Skin epidermis (tissue), 12 donors: ENCODE data around the gene AGPAT2.

Experiments
- H3K27ac ChIP-seq, 21 experiments: fragments of 200-600 bp; sonication (generic) in 11 of 21; one replicate each; pipeline ENCODE4 v1.5.0; 2020; ENCODE audit warnings: mild to moderate bottlenecking in 3 of 21, inconsistent platforms in 2 of 21, moderate library complexity in 2 of 21
- H3K4me3 ChIP-seq, 7 experiments: fragments of 200-600 bp; sonication (generic) in 2 of 7; one replicate each; pipeline ENCODE4 v1.5.0; 2020; ENCODE audit warnings: inconsistent platforms in 2 of 7, mild to moderate bottlenecking in 2 of 7, moderate library complexity in 1 of 7

Gene AGPAT2

DNA sequence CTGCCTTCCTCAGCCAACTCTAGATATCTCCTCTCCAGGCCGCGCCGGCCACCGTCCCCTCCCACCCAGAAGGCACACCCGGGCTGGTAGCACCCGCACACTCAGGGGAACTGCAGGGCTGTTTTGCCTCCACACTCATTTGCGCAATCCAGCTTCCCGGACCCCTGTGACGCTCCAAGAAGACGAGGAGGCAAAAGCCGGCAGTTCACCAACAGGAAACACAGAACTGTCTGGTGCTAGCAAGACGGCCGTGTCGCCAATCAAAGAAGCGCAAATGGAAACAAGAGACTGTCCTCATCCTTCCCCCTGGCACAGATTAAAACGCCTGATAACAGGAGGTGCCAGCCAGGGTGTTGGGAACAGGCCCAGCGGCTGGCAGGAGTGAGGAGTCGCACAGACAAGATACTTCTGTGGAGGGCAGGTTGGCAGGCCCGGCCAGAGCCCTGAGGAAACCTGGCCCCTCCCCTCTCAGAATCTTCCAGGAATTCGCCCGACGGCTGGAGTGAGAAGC lies 7.8 kb downstream of the AGPAT2 start:
- Histone ChIP-seq H3K27ac (peak overlapping the region in 2 of 21 experiments; percentile 18 to 31), H3K4me3 (no peak overlapping the region)

DNA sequence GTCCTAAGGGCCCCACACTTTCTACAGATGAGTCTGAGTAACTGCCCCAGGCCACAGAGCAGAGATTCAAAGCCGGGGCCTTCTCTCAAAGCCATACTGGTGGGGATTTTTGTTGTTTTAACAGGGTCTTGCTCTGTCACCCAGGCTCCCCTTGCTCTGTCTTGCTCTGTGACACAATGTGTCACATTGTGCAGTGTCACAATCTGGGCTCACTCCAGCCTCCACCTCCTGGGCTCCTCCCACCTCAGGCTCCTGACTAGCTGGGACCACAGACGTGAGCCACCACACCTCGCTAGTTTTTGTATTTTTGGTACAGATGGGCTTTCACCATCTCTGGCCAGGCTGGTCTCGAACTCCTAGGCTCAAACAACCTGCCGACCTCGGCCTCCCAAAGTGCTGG lies 8.6 kb downstream of the AGPAT2 start:
- Histone ChIP-seq H3K4me3 (no peak overlapping the region), H3K27ac (no peak overlapping the region)

DNA sequence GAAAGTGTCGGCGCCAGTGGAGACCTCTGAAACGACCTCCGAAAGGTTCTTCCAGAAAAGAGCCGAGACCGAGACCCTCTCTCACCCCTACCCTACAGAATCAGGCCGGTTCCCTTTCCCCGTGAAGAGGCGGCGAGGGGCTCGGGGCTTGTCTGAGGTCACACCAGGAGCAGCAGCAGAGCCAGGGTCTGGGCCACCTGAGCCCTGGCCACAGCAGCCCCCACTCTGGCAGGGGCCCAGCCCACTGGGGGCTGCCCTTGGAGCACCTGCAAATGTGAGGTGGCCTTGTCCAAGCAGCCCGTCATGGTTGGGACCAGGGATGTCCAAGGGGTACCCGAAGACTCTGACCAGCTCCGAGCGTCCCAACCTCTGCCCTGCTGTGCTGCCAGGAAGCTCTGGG lies 9.2 kb downstream of the AGPAT2 start:
- Histone ChIP-seq H3K27ac (no peak overlapping the region), H3K4me3 (no peak overlapping the region)

DNA sequence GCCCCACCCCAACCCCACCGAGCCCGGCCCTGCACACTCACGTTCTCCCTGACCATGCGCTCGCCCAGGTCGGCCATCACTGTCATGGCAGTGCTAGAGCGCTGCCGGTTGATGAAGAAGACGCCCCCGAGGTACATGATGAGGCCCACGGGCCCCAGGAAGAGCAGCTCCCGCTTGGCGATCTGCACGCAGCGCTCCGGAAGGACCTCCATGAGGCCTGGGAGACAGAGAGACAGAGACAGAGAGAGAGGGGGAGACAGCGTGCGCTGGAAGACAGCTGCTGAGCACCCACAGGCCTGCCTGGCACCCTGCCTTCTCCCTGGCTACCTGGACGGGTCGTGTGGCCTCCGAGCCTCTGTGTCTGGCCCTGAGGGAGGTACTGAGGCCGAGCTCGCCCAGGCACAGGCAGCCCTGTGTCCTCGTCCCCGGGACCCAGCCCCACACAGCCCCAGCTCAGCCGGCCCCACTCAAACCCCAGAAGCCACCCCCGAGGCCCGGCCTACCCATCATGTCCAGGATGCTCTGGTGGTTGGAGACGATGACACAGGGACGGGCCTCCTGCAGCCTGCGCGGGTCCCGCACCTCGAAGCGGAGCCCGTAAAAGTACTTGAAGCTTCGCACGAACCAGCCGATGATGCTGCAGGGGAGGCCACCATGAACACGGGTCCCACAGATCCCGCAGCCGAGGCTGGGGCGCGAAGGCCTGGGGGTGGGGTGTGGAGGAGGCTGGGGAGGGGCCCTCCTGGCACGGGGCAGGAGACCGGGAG lies 10.2 kb downstream of the AGPAT2 start:
- Histone ChIP-seq H3K27ac (no peak overlapping the region), H3K4me3 (no peak overlapping the region)

DNA sequence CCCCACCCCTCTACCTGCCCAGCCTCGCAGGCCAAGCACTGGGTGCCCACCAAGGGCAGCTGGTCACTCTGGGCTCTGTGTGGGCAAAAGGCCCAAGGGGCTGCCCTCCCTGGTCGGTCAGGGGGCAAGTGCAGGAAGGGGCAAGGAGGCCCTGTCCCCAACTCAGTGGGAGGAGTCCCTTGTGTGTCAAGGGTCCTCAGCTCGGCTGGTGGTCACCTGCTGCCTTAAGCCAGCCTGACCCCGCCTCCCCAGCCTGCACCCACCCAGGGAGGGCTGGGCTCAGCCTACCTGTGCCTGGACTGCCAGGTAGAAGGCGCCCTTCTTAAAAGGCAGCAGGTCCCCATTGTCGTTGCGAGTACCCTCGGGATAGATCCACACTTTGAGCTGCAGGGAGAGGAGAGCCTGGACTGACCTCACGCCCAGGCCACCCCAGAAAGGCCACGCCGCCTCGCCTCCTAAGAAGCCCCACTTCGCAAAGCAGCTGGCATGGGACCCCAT lies 10.9 kb downstream of the AGPAT2 start:
- no peak overlapping the region for H3K4me3 ChIP-seq

DNA sequence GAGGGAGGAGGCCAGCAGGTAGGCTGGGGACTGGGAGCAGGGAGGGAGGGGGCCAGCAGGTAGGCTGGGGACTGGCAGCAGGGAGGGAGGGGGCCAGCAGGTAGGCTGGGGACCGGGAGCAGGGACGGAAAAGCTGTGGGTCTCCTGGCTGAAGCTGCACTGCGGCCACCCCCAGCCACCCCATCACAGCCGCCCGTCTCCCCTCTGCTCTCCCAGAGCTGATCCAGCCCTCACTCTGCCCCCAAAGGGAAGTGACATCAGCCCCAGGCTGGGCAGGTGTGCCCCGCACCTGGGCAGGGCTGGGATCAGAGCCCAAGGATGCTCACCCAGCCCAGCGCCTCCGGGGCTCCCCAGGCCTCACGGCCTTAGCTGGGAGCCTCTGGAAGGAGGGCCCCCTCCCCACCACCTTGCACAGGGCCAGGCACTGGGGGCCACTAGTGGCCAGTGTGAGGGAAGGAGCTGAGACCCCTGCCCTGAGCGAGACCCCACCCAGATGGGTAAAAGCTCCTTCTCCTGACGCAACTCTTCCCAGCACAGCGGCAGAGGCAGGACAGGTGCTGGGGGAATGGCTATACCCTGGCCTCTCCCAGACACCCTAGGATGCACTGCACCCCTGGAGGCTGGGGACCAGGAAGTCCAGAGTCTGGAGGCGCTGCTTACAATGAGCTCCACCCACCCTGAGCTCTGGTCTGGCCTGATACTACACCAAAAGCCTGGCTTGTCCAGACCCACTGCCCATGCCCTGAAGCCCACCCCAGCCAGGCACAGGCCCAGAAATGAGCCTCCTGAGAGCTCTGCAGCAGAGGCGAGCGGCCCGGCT lies 11.6 kb downstream of the AGPAT2 start:
- H3K27ac ChIP-seq: peak overlapping the region in 1 of 21 experiments; percentile 6
- H3K4me3 ChIP-seq: no peak overlapping the region

More for the DNA sequence above, 10.9 kb downstream of the AGPAT2 start:
- H3K27ac ChIP-seq: no peak overlapping the region

DNA sequence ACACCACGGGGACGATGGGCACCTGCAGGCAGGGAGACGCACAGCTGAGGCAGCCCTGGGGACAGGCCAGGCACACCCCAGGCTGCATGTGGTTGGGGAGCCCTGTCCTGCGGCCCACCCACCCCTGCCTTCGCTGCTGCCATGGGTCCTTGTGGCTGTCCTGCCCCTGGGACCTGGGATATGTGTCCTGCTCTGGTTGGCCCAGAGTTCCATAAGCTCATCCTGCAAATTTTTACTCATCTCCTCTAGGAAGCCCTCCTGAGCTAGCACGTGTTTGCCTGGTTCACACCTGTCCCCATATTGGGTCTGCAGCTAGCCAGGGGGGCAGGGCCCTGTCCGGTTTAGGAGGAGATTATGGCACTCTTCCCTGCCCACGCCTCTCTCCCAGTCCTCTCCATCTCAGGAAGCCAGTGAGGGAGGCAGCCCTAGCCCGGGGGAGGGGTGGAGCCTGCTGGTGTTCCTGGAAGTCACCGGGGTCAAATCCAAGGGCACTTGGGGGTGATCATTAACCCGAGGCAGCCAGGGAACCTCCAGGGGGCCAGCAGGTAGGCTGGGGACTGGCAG lies 12.4 kb downstream of the AGPAT2 start:
- Histone ChIP-seq H3K4me3 (no peak overlapping the region), H3K27ac (no peak overlapping the region)

DNA sequence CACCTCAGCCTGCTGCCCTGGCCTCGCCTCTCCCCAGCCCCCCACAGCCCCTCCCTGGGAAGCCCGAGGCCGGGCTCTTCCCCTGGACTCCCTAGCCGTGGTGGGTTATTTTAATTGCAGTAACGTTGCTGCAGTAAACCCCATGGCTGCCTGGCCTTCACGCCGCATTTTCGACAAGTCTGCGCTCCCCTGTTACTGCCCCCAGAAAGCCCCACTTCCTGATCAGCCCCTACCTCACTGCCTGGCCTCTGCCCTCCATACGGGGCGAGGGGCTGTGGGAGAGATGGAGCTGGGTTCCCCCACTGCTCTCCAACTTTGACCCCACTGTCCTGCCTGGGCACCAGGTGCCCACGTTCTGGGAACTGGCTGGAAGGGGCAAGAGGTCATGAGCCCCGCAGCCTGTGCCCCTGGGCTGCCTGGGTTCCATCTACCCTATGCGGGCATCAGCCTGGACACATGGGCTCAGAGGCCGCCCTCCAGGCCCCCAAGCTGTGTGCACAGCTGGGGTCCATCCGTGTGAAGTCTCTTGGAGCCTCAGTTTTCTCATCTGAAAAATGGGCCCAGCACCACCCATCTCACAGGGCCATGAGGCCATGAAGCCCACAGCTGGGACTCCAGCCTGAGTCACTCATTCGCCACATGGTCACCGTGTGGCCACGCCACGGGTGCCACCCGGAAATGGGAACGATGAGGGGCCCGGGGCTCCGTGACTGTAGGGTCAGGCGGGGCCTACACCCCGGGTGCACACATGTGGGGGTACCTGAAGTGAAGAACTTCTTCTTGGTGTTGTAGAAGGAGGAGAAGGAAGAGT lies 13.1 kb downstream of the AGPAT2 start:
- Histone ChIP-seq H3K4me3 (no peak overlapping the region), H3K27ac (no peak overlapping the region)

DNA sequence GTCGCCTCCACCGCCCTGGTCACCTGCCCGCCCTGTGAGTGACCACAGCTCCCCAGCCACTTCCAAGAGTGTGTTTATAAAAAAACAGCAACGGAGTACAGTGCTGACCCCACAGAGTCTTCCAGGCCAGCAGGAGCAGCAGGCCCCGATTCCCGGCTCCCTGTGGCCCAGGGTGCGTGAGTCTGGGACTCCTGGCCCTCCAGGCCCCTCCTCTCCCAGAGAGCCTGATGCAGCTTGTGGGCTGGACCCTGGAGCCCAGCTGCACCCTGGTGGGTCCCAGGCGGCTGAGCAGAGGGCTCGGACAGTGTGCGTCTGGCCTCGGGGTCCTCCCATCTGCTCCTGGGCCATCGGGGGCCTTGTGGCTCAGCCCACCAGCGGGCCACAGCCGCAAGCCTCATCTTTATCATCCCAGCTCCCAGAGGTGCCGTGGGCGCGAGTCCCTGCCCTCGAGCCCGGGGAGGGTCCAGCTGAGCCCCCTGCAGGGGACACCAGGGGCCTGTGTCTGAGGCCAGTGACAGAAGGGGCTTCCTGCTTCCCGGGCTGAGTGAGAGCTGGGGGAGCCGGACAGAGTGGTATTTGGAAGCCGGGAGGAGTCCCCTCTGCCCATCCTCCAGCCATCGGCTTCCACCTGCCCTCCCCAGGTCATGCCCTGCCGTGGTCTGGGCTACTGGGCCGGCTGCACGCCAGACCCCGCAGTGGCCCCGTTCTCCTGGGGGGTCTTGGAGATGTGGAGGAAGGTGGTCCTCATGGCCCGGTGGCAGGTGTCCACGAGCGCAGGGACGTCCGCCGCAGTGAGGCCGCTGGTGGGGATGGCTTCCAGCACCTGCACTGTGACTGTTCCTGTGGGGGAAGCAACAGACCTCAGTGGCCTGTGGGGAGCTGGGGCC lies 13.9 kb downstream of the AGPAT2 start:
- no peak overlapping the region for H3K27ac ChIP-seq
- H3K4me3 ChIP-seq: no peak overlapping the region

DNA sequence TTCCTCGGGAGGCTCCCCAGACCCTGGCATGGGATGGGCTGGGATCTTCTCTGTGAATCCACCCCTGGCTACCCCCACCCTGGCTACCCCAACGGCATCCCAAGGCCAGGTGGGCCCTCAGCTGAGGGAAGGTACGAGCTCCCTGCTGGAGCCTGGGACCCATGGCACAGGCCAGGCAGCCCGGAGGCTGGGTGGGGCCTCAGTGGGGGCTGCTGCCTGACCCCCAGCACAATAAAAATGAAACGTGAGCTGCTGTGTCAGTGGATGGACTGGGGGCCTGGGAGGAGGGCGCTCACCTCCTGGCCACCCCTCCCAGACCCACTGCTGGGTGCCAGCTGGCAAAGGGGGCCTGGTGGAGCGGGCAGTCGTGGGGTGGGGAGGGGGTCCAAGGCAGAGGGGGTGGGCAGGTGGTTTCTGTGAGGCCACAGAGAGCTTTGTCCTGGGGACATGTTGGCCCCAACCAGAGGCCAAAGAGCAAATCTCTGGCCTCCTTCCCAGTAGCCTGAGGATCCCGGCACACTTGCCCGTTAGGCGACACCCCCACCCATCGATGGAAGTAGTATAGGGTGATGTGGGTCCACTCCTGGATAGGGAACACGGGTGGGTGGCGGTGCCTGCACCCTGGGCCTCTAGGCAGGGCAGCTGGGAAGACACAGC lies 14.7 kb downstream of the AGPAT2 start:
- Histone ChIP-seq H3K4me3 (no peak overlapping the region), H3K27ac (no peak overlapping the region)

DNA sequence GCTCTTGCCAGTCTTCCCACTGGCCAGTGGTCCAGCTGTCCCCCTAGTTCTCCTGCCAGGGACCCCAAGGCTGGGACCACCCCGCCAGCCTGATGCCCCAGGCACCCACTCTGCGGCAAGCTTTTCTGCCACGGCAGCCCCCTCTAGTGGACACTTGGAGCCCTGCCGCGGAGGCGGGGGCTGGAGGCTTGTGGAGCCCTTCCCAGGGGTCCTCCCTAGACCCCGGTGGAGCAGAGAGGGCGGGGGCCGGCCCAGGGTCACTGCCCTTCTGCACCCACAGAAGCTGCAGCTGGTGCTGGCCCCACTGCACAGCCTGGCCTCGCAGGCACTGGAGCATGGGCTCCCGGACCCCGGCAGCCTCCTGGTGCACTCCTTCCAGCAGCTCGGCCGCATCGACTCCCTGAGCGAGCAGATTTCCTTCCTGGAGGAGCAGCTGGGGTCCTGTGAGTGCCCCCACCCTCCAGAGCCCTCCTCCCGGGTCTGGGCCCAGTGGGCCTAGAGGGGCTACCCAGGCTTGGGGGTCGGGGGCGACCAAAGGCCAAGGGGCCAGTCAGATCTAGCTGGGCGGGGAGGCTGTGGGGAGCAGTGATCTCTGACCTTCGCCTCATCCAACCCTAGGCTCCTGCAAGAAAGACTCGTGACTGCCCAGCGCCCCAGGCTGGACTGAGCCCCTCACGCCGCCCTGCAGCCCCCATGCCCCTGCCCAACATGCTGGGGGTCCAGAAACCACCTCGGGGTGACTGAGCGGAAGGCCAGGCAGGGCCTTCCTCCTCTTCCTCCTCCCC lies 15.4 kb downstream of the AGPAT2 start:
- Histone ChIP-seq H3K27ac (peak overlapping the region in 1 of 21 experiments; percentile 17), H3K4me3 (no peak overlapping the region)

DNA sequence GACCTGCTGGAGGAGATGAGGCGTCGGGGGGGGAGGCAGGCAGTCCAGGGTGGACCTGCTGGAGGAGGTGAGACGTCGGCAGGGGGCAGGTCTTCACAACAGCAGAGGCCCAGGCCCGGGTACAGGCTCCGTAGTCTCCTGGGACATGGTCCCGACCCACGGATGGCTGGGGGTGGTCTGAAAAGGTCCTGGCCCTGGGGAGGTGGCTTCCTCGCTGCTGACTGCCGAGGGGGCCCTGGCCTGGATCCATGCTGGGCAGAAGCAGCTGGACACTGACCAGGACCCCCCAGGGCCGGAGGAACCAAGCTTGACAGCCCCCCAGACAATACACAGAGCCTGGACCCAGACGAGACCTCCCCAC lies 16.0 kb downstream of the AGPAT2 start:
- Histone ChIP-seq H3K4me3 (no peak overlapping the region), H3K27ac (no peak overlapping the region)

DNA sequence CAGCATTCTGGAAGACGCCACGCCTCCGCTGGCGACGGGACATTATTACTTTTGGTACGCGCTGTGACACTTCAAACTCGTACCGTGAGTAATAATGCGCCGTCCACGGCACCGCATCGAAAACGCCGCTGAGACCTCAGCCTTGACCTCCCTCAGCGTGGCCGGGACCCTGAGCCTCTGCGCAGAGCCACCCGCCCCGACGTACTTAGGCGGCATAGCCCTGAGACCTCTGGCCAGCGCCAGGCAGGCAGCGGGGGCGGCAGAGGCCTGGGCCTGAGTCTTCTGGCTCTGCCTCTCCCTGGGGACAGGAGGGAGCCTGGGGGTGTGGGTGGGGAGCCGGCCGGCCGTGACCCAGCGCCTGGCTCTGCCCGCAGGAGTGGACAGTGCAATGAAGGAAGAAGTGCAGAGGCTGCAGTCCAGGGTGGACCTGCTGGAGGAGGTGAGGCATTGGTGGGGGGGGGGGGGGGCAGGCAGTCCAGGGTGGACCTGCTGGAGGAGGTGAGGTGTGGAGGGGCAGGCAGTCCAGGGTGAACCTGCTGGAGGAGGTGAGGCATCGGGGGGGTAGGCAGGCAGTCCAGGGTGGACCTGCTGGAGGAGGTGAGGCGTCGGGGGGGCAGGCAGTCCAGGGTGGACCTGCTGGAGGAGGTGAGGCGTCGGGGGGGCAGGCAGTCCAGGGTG lies 16.5 kb downstream of the AGPAT2 start:
- Histone ChIP-seq H3K27ac (peak overlapping the region in 5 of 21 experiments; percentile 3 to 70 (median 37)), H3K4me3 (peak overlapping the region in 1 of 7 experiments; percentile 19)

DNA sequence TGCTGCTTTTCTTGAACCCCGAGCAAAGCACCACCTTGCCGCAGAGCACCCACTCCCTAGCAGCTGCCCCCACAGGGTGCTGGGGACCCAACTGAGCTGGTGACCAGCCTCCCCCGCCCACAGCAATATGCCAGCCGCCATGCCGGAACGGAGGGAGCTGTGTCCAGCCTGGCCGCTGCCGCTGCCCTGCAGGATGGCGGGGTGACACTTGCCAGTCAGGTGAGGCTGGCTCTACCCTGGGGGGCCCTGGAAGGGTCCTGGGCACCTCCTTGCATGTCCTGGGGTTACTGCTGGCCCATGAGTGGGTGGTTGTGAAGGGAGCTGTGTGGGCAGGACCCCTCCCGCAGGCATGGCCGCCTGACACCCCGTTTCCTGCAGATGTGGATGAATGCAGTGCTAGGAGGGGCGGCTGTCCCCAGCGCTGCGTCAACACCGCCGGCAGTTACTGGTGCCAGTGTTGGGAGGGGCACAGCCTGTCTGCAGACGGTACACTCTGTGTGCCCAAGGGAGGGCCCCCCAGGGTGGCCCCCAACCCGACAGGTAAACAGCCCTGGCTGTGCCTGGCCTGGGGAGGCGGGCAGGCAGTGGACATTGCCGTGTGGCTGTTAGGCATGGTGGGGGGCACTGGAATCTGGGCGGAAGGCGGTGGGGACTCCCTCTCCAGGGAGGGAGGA lies 17.3 kb downstream of the AGPAT2 start:
- Histone ChIP-seq H3K27ac (peak overlapping the region in 8 of 21 experiments; percentile 10 to 70 (median 41)), H3K4me3 (peak overlapping the region in 4 of 7 experiments; percentile 1 to 19 (median 6))

DNA sequence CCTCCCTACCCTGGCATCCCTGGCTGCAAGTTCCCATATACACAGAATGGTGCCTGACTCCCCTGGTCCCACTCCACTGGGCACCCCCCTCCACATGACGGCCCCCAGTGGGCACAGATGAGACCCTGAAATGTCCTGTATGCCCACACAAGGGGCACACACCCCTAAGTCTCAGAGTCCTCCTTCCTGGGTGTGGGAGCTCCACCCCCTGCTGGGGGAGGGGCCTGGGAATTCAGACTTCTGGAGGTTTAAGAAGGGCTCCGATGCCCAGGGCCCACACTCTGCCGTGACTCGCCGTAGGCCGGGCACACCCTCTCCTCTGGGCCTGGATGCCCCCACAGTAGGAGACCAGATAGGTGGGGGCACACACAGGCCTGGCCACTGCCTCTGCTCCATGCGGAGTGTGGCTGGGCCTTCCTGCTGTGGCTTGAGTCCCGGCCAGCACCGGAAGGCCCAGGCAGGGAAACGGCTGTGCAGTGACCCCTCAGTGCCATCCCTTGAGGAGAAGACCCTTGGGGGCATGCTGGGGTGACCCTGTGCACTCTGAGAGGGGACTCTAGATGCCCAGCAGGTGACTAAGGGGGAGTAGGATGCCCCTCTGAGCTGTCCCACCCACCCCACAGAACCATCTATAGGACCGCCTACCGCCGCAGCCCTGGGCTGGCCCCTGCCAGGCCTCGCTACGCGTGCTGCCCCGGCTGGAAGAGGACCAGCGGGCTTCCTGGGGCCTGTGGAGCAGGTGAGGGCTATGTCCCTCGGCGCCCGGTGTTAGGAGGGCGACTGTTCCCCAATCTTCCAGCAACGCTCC lies 18.1 kb downstream of the AGPAT2 start:
- Histone ChIP-seq H3K27ac (peak overlapping the region in 11 of 21 experiments; percentile 2 to 70 (median 30)), H3K4me3 (peak overlapping the region in 6 of 7 experiments; percentile 2 to 38 (median 23))
